CD1c-positive myeloid dendritic cell (primary cell): Measurements from ENCODE around the gene ATXN7L1.
"Not testable (repeated sequence)": the region's sequence is repeated elsewhere in the genome, so short reads cannot be mapped to it uniquely, and the experiment has no call there.

Experiments
- DNase-seq: peaks from one replicate; pipeline ENCODE4 v3.0.0-alpha.2; 2016; ENCODE audit errors: extremely low spot score

Gene ATXN7L1

GRCh38 chr7:105860793-105861192 lies 15.6 kb downstream of the ATXN7L1 start:
- DNase-seq, result no peak

GRCh38 chr7:105857009-105857952 lies 19.1 kb downstream of the ATXN7L1 start:
- no peak for DNase-seq

GRCh38 chr7:105854498-105854897 lies 21.9 kb downstream of the ATXN7L1 start:
- DNase-seq, result no peak

- DNase-seq, result no peak
Measured at GRCh38 chr7:105853931-105854419, 22.4 kb downstream of the ATXN7L1 start.

- no peak for DNase-seq
Measured at GRCh38 chr7:105851064-105851463, 25.3 kb downstream of the ATXN7L1 start.

- no peak for DNase-seq
Measured at GRCh38 chr7:105849122-105849855, 27.1 kb downstream of the ATXN7L1 start.

- DNase-seq, result no peak
Measured at GRCh38 chr7:105846404-105846803, 30.0 kb downstream of the ATXN7L1 start.

GRCh38 chr7:105844681-105845080 lies 31.7 kb downstream of the ATXN7L1 start:
- not testable (repeated sequence) for DNase-seq

GRCh38 chr7:105841866-105842265 lies 34.5 kb downstream of the ATXN7L1 start:
- DNase-seq, result no peak

GRCh38 chr7:105840981-105841749 lies 35.2 kb downstream of the ATXN7L1 start:
- no peak for DNase-seq

- DNase-seq, result no peak
Measured at GRCh38 chr7:105839266-105839665, 37.1 kb downstream of the ATXN7L1 start.

GRCh38 chr7:105838627-105839231 lies 37.7 kb downstream of the ATXN7L1 start:
- no peak for DNase-seq

- no peak for DNase-seq
Measured at GRCh38 chr7:105837765-105838626, 38.4 kb downstream of the ATXN7L1 start.

GRCh38 chr7:105835441-105835840 lies 41.0 kb downstream of the ATXN7L1 start:
- DNase-seq, result no peak

GRCh38 chr7:105831824-105832535 lies 44.4 kb downstream of the ATXN7L1 start:
- DNase-seq, result no peak

- no peak for DNase-seq
Measured at GRCh38 chr7:105831302-105831620, 45.1 kb downstream of the ATXN7L1 start.

- no peak for DNase-seq
Measured at GRCh38 chr7:105830405-105831301, 45.7 kb downstream of the ATXN7L1 start.

GRCh38 chr7:105829681-105830322 lies 46.6 kb downstream of the ATXN7L1 start:
- no peak for DNase-seq
